Astrocyte (in vitro differentiated cells and primary cell): Measurements from ENCODE around the gene PPP2R5A. TPM values are rescaled to one million over a fixed set of nuclear protein-coding genes. Genes with fewer than 3 reads are reported as not detected.

ENCODE experiments used
- DNase-seq: peaks from one replicate; pipeline ENCODE4 v3.0.0-alpha.2; 2010; ENCODE audit warnings: low read depth
- FAIRE-seq: peaks from 2 replicates; lab custom pipeline; 2011; peaks lifted over from hg19 to GRCh38; lab: Jason Lieb, UNC
- H2AFZ ChIP-seq: 2 replicates; pipeline ENCODE4 v1.6.0; 2012; ENCODE audit warnings: low read depth, low read length, inconsistent platforms
- H3K27ac ChIP-seq: 2 replicates; pipeline ENCODE4 v1.5.1; 2011; ENCODE audit warnings: low read depth, low read length, inconsistent platforms
- H3K27me3 ChIP-seq: 2 replicates; pipeline ENCODE4 v1.6.0; 2011; ENCODE audit warnings: low read length, inconsistent platforms; ENCODE audit not compliant: insufficient read depth
- H3K36me3 ChIP-seq: 2 replicates; pipeline ENCODE4 v1.5.1; 2011; ENCODE audit warnings: low read length, inconsistent platforms; ENCODE audit not compliant: insufficient read depth
- H3K4me1 ChIP-seq: 2 replicates; pipeline ENCODE4 v1.5.1; 2011; ENCODE audit warnings: low read length, inconsistent platforms; ENCODE audit not compliant: insufficient read depth
- H3K4me2 ChIP-seq: 2 replicates; pipeline ENCODE4 v1.6.0; 2012; ENCODE audit warnings: low read length, inconsistent platforms
- H3K4me3 ChIP-seq: 2 replicates; pipeline ENCODE4 v1.5.1; 2011; ENCODE audit warnings: low read depth, mild to moderate bottlenecking, low read length, inconsistent platforms; ENCODE audit not compliant: insufficient read depth
- H3K79me2 ChIP-seq: 2 replicates; pipeline ENCODE4 v1.6.0; 2012; ENCODE audit warnings: mild to moderate bottlenecking, low read length, inconsistent platforms; ENCODE audit not compliant: insufficient read depth
- H3K9ac ChIP-seq: 2 replicates; pipeline ENCODE4 v1.6.0; 2012; ENCODE audit warnings: mild to moderate bottlenecking, low read length, inconsistent platforms
- H3K9me3 ChIP-seq: 2 replicates; pipeline ENCODE4 v1.5.1; 2012; ENCODE audit warnings: low read depth, mild to moderate bottlenecking, low read length, inconsistent platforms; ENCODE audit not compliant: insufficient read depth
- H4K20me1 ChIP-seq: 2 replicates; pipeline ENCODE4 v1.6.0; 2012; ENCODE audit warnings: low read length, inconsistent platforms; ENCODE audit not compliant: insufficient read depth
- H3K27ac Mint-ChIP-seq: one replicate; pipeline ENCODE4 v1.8.0; 2021; ENCODE audit warnings: mild to moderate bottlenecking, mixed read lengths; ENCODE audit not compliant: unreplicated experiment
- H3K27me3 Mint-ChIP-seq: one replicate; pipeline ENCODE4 v1.8.0; 2021; ENCODE audit warnings: low read depth, mixed read lengths; ENCODE audit not compliant: unreplicated experiment
- H3K36me3 Mint-ChIP-seq: one replicate; pipeline ENCODE4 v1.8.0; 2021; ENCODE audit warnings: low read depth, mixed read lengths; ENCODE audit not compliant: unreplicated experiment
- H3K4me1 Mint-ChIP-seq: one replicate; pipeline ENCODE4 v1.8.0; 2021; ENCODE audit warnings: low read depth, mixed read lengths; ENCODE audit not compliant: unreplicated experiment
- H3K4me3 Mint-ChIP-seq: one replicate; pipeline ENCODE4 v1.8.0; 2021; ENCODE audit warnings: mild to moderate bottlenecking, moderate library complexity, mixed read lengths; ENCODE audit not compliant: unreplicated experiment
- H3K9me3 Mint-ChIP-seq: one replicate; pipeline ENCODE4 v1.8.0; 2021; ENCODE audit warnings: mild to moderate bottlenecking, mixed read lengths; ENCODE audit not compliant: unreplicated experiment
- EZH2 ChIP-seq: IDR thresholded peaks from 2 replicates; pipeline ENCODE4 v1.6.1; 2012; ENCODE audit warnings: mild to moderate bottlenecking, low read length, inconsistent platforms; ENCODE audit not compliant: insufficient read depth
- total RNA-seq: library from RNA; stranded (reverse); gene quantifications from 2 replicates; pipeline ENCODE4 v1.2.1, GENCODE V29; 2021
- TF ChIP-seq, protein P1 (sequence below): IDR thresholded peaks from 2 replicates; pipeline ENCODE4 v1.5.1; 2011; ENCODE audit warnings: low read depth, mild to moderate bottlenecking, inconsistent platforms, low read length, moderate library complexity; ENCODE audit not compliant: insufficient read depth

The PPP2R5A gene
- total RNA-seq, 1 donor from 2014 or later: 13.2 TPM

DNA sequence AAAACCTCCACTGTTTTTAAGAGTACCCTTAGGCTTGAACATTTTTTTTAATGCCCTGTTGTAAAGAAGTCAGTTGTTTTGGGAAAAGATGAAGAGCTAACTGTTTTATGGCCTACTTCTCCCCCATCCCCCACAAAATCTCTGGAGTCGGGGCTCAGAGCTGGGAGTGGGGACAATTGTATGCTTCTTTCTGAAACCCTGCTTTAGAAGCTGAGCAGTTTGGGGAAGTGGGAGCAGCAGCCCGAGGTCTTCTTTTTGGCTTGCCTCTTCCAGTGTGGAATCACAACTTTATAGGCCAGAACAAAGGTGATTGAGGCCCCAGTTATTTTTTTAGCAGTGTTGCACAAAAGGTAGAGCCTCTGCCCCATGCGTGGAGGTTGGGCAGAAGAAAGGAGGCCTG, 25.2 kb downstream of the PPP2R5A start:
- H3K4me2 ChIP-seq: no peak overlapping the region
- H4K20me1 ChIP-seq: peaks cover 5% of the 10 kb centered on the region
- no peak overlapping the region for H3K4me3 Mint-ChIP-seq
- no peaks in the 10 kb centered on the region for H3K9me3 Mint-ChIP-seq
- FAIRE-seq: no peak
- no peak overlapping the region for H3K27ac ChIP-seq
- peak overlapping the region; percentile 12 for H3K27ac Mint-ChIP-seq
- H3K27me3 Mint-ChIP-seq: no peaks in the 10 kb centered on the region
- H3K4me3 ChIP-seq: no peak overlapping the region
- no peak overlapping the region for H3K9ac ChIP-seq
- no peaks in the 10 kb centered on the region for H3K4me1 ChIP-seq
- TF ChIP-seq, protein P1, sequence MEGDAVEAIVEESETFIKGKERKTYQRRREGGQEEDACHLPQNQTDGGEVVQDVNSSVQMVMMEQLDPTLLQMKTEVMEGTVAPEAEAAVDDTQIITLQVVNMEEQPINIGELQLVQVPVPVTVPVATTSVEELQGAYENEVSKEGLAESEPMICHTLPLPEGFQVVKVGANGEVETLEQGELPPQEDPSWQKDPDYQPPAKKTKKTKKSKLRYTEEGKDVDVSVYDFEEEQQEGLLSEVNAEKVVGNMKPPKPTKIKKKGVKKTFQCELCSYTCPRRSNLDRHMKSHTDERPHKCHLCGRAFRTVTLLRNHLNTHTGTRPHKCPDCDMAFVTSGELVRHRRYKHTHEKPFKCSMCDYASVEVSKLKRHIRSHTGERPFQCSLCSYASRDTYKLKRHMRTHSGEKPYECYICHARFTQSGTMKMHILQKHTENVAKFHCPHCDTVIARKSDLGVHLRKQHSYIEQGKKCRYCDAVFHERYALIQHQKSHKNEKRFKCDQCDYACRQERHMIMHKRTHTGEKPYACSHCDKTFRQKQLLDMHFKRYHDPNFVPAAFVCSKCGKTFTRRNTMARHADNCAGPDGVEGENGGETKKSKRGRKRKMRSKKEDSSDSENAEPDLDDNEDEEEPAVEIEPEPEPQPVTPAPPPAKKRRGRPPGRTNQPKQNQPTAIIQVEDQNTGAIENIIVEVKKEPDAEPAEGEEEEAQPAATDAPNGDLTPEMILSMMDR: no peak
- no peak for TF ChIP-seq EZH2
- peaks cover 16% of the 10 kb centered on the region for H3K79me2 ChIP-seq
- no peak for DNase-seq
- H3K36me3 Mint-ChIP-seq: no peaks in the 10 kb centered on the region
- H2AFZ ChIP-seq: no peak overlapping the region
- H3K9me3 ChIP-seq: no peaks in the 10 kb centered on the region
- H3K4me1 Mint-ChIP-seq: peaks cover 11% of the 10 kb centered on the region
- H3K36me3 ChIP-seq: no peaks in the 10 kb centered on the region
- H3K27me3 ChIP-seq: no peaks in the 10 kb centered on the region

DNA sequence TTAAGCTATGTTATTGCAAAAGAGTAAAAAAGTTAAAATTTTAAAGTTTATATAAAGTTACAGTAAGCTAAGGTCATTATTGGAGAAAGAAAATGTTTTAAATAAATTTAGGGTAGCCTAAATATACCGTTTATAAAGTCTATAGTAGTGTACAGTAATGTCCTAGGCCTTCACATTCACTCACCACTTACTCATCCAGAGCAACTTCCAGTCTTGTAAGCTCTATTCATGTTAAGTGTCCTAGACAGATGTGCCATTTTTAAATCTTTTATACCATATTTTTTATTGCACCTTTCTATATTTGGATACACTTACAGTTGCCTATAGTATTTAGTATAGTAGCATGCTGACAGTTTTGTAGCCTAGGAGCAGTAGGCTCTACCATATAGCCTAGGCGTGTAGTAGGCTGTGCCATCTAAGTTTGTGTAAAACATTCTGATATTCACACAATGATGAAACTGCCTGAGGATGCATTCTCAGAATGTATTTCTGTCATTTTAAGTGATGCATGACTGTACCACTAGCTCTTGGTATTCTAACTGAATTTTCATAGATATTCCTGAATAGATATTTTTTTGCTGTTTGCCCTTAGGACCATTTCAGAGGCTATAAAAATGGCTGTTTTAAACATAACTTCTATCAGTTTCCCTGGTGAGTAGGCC, 26.8 kb downstream of the PPP2R5A start:
- peaks cover 12% of the 10 kb centered on the region for H3K4me1 Mint-ChIP-seq
- TF ChIP-seq, protein P1: no peak
- TF ChIP-seq EZH2: no peak
- Histone ChIP-seq H3K4me2 (no peak overlapping the region), H3K36me3 (no peaks in the 10 kb centered on the region), H3K27me3 (no peaks in the 10 kb centered on the region), H3K4me3 (no peak overlapping the region), H3K79me2 (peaks cover 13% of the 10 kb centered on the region), H4K20me1 (peaks cover 14% of the 10 kb centered on the region), H2AFZ (no peak overlapping the region), H3K9me3 (no peaks in the 10 kb centered on the region), H3K4me1 (no peaks in the 10 kb centered on the region), H3K27ac (no peak overlapping the region), H3K9ac (no peak overlapping the region)
- no peaks in the 10 kb centered on the region for H3K9me3 Mint-ChIP-seq
- H3K4me3 Mint-ChIP-seq: no peak overlapping the region
- H3K27ac Mint-ChIP-seq: peak overlapping the region; percentile 62
- no peaks in the 10 kb centered on the region for H3K36me3 Mint-ChIP-seq
- H3K27me3 Mint-ChIP-seq: no peaks in the 10 kb centered on the region
- DNase-seq (peak; percentile 30), FAIRE-seq (no peak)

DNA sequence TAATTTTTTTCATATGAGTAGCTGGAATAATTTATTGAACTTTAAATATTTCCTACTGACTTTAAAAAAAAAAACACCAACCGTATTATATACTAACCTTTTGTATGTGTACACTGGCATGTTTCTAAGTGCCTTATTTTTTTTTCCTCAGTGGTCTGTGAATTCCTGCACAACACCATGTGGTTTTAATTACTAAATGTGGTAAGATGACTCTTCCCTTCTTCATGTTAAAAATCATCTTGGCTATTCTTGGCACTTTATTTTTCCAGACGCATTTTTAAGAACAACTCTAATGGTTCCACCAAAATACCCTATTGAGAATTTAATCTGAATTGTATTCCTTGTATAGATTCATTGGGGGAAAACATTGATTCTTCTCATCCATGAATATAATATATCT, 28.4 kb downstream of the PPP2R5A start:
- Mint-ChIP-seq H3K9me3 (no peaks in the 10 kb centered on the region), H3K27me3 (no peaks in the 10 kb centered on the region), H3K4me3 (no peak overlapping the region), H3K4me1 (peaks cover 13% of the 10 kb centered on the region), H3K36me3 (no peaks in the 10 kb centered on the region), H3K27ac (no peak overlapping the region)
- no peak overlapping the region for H3K27ac ChIP-seq
- no peak overlapping the region for H3K9ac ChIP-seq
- H3K4me1 ChIP-seq: no peaks in the 10 kb centered on the region
- H3K4me3 ChIP-seq: no peak overlapping the region
- H3K4me2 ChIP-seq: no peak overlapping the region
- H3K36me3 ChIP-seq: no peaks in the 10 kb centered on the region
- peak; percentile 79 for DNase-seq
- peaks cover 13% of the 10 kb centered on the region for H3K79me2 ChIP-seq
- H3K9me3 ChIP-seq: no peaks in the 10 kb centered on the region
- no peak for TF ChIP-seq EZH2
- TF ChIP-seq, protein P1: no peak
- H3K27me3 ChIP-seq: no peaks in the 10 kb centered on the region
- FAIRE-seq: no peak
- no peak overlapping the region for H2AFZ ChIP-seq
- H4K20me1 ChIP-seq: peaks cover 19% of the 10 kb centered on the region
